ENCODE measurements around the gene HAP1. TPM values are rescaled to one million over a fixed set of nuclear protein-coding genes. Genes with fewer than 3 reads are reported as not detected.

The HAP1 gene
- total and polyA plus RNA-seq, 10 donors = 0.33 to 8.4 (median 1.1) TPM

DNA sequence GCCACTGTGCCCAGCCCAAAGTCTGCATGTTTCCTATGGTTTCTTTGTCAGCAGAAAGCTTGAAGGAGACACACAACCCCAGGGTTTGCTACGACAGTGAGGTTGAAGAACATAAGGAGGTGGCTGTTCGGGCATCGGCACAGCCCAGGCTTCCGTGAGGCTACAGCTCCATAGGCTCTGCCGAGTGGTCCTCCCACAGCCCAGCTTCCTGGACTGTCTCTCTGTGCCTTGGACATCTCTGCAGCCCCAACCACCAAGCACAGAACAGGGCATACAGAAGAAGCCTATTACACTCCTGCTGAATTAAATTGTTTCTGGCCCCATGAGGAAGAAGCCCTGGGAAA, 3.2 kb upstream of the HAP1 start:
- DNase-seq = no peak
- peaks cover 5 to 54% (median 43%) of the 10 kb centered on the region in 7 donors for H3K27me3 ChIP-seq (replicated peaks in 1 of 7)
- no peak overlapping the region for H3K27ac ChIP-seq
- H3K9me3 ChIP-seq = no peaks in the 10 kb centered on the region
- intact Hi-C loops (cut with DNase I; ENCODE audit: low total_unique reads) = loop anchor here (2.0 kb wide), 1 partner anchor 63 kb away; no protein-coding TSS in a partner anchor
- peaks cover 5 to 32% (median 25%) of the 10 kb centered on the region in 6 donors for H3K4me1 ChIP-seq
- H3K36me3 ChIP-seq = no peaks in the 10 kb centered on the region
- no peak overlapping the region for H3K4me3 ChIP-seq
- 37 to 50% (median 45%) methylated on average over 5 of the region's 5 CpGs for WGBS, 5 donors
- no peak for TF ChIP-seq POLR2A (IDR thresholded peaks at IDR 0.05)
- TF ChIP-seq, protein P1, sequence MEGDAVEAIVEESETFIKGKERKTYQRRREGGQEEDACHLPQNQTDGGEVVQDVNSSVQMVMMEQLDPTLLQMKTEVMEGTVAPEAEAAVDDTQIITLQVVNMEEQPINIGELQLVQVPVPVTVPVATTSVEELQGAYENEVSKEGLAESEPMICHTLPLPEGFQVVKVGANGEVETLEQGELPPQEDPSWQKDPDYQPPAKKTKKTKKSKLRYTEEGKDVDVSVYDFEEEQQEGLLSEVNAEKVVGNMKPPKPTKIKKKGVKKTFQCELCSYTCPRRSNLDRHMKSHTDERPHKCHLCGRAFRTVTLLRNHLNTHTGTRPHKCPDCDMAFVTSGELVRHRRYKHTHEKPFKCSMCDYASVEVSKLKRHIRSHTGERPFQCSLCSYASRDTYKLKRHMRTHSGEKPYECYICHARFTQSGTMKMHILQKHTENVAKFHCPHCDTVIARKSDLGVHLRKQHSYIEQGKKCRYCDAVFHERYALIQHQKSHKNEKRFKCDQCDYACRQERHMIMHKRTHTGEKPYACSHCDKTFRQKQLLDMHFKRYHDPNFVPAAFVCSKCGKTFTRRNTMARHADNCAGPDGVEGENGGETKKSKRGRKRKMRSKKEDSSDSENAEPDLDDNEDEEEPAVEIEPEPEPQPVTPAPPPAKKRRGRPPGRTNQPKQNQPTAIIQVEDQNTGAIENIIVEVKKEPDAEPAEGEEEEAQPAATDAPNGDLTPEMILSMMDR (IDR thresholded peaks at IDR 0.05 in 8 of 11, conservative IDR thresholded peaks at IDR 0.05 in 3 of 11) = no peak
- TF ChIP-seq POLR2AphosphoS5 (IDR thresholded peaks at IDR 0.05) = no peak

DNA sequence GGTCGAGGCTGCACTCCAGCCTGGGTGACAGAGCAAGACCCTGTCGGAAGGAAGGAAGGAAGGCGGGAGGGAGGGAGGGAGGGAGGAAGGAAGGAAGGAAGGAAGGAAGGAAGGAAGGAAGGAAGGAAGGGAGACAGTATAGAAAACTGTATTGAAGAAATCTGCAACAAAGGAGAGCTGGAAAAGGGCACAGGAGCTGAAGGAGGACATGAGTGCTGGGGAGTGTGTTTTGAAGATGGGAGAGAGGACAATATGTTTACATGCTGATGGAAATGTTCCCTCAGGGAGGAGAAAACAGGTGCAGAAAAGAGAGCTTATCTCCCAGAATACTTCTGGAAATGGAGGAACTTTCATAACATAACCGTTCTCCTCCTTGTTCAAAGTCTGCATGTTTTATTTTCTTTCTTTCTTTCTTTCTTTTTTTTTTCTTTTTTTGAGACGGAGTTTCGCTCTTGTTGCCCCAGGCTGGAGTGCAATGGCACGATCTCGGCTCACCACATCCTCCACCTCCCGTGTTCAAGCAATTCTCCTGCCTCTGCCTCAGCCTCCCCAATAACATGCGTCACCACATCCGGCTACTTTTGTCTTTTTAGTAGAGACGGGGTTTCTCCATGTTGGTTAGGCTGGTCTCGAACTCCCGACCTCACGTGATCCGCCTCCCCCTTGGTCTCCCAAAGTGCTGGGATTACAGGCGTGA, 2.7 kb upstream of the HAP1 start:
- 61 to 77% (median 65%) methylated on average over 17 of the region's 17 CpGs for WGBS, 5 donors
- intact Hi-C loops (cut with DNase I; ENCODE audit: low total_unique reads) = no loop called here
- TF ChIP-seq, protein P1 (IDR thresholded peaks at IDR 0.05 in 8 of 11, conservative IDR thresholded peaks at IDR 0.05 in 3 of 11) = no peak
- no peak for TF ChIP-seq POLR2AphosphoS5 (IDR thresholded peaks at IDR 0.05)
- TF ChIP-seq POLR2A (IDR thresholded peaks at IDR 0.05) = no peak
- no peaks in the 10 kb centered on the region for H3K36me3 ChIP-seq
- H3K4me3 ChIP-seq = no peak overlapping the region
- peaks cover 5 to 59% (median 43%) of the 10 kb centered on the region in 7 donors for H3K27me3 ChIP-seq (replicated peaks in 1 of 7)
- peaks cover 5 to 32% (median 25%) of the 10 kb centered on the region in 6 donors for H3K4me1 ChIP-seq
- DNase-seq = no peak
- H3K27ac ChIP-seq = no peak overlapping the region
- no peaks in the 10 kb centered on the region for H3K9me3 ChIP-seq

DNA sequence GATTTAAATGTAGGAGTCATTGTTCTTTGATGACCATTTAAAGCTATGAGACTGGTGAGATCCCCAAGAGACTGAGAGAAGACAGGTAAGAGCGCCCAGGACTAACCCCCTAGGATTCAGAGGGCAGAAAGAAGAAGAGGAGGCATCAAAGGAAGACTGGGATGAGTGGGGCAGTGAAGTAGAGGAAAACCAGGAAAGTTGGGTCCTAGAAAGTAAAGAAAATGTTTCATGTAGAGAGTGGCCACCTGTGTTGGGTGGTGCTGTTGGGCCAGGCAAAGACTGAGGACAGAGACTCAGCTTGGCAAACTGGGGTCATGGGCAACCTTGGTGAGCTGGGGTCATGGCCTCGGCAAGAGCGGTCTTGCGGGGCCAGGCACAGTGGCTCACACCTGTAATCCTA, 1.3 kb upstream of the HAP1 start:
- H3K27ac ChIP-seq = no peak overlapping the region
- H3K9me3 ChIP-seq = no peaks in the 10 kb centered on the region
- TF ChIP-seq POLR2AphosphoS5 (IDR thresholded peaks at IDR 0.05) (no peak), POLR2A (IDR thresholded peaks at IDR 0.05) (no peak)
- TF ChIP-seq, protein P1 (IDR thresholded peaks at IDR 0.05 in 8 of 11, conservative IDR thresholded peaks at IDR 0.05 in 3 of 11) = no peak
- intact Hi-C loops (cut with DNase I; ENCODE audit: low total_unique reads) = no loop called here
- no peak for DNase-seq
- peaks cover 5 to 43% (median 27%) of the 10 kb centered on the region in 6 donors for H3K4me1 ChIP-seq
- H3K27me3 ChIP-seq (replicated peaks in 1 of 7) = peaks cover 5 to 68% (median 43%) of the 10 kb centered on the region in 7 donors
- H3K4me3 ChIP-seq = no peak overlapping the region
- no peaks in the 10 kb centered on the region for H3K36me3 ChIP-seq
- WGBS, 5 donors = 84 to 95% (median 87%) methylated on average over 4 of the region's 4 CpGs

DNA sequence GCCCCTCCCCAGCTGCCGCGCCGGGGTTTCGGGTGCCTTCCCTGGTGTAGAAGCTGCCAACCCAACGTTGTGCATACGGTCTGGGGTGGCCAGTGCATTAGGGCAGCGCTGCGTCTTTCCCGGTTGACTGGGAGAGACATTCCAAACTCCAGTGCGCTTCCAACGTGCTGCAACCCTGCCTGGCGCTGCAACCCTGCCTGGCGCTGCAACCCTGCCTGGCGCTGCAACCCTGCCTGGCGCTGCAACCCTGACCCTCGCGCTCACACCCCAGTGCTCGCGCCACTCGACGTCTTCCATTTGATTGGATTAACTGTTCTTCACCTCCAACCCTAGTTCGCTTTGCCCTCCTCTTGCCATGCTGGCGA, 488 bp upstream of the HAP1 start:
- Histone ChIP-seq H3K27ac (no peak overlapping the region), H3K4me1 (peaks cover 5 to 50% (median 30%) of the 10 kb centered on the region in 6 donors), H3K9me3 (no peaks in the 10 kb centered on the region), H3K27me3 (replicated peaks in 1 of 7) (peaks cover 5 to 68% (median 43%) of the 10 kb centered on the region in 7 donors), H3K4me3 (peak overlapping the region; percentile 28 to 71 (median 42)), H3K36me3 (no peaks in the 10 kb centered on the region)
- WGBS, 5 donors = 5 to 11% (median 8%) methylated on average over 17 to 23 of the region's 23 CpGs
- DNase-seq = no peak
- intact Hi-C loops (cut with DNase I; ENCODE audit: low total_unique reads) = no loop called here
- TF ChIP-seq POLR2A (IDR thresholded peaks at IDR 0.05) = no peak
- TF ChIP-seq, protein P1 (IDR thresholded peaks at IDR 0.05 in 8 of 11, conservative IDR thresholded peaks at IDR 0.05 in 3 of 11) = no peak
- no peak for TF ChIP-seq POLR2AphosphoS5 (IDR thresholded peaks at IDR 0.05)
